Hepatocyte (in vitro differentiated cells): Measurements from ENCODE around the gene ACACA. TPM values are rescaled to one million over a fixed set of nuclear protein-coding genes. Genes with fewer than 3 reads are reported as not detected.

Experiments used
- DNase-seq: peaks from one replicate; pipeline ENCODE4 v3.0.0-alpha.2; 2016; ENCODE audit warnings: low spot score
- H2AFZ ChIP-seq: fragments of 200-600 bp; sonication (generic); 2 replicates; pipeline ENCODE4 v1.6.0; 2016; ENCODE audit warnings: antibody characterized with exemption, mild to moderate bottlenecking
- H3K27ac ChIP-seq: fragments of 200-600 bp; sonication (generic); 2 replicates; pipeline ENCODE4 v1.5.1; 2016; ENCODE audit warnings: mild to moderate bottlenecking
- H3K27me3 ChIP-seq: fragments of 200-600 bp; sonication (generic); 2 replicates; pipeline ENCODE4 v1.6.1; 2016
- H3K36me3 ChIP-seq: fragments of 200-600 bp; sonication (generic); replicated peaks from 2 replicates; pipeline ENCODE4 v1.5.1; 2016; ENCODE audit warnings: low read depth; ENCODE audit not compliant: insufficient read depth
- H3K4me1 ChIP-seq: fragments of 200-600 bp; sonication (generic); 2 replicates; pipeline ENCODE4 v1.5.1; 2016; ENCODE audit warnings: mild to moderate bottlenecking, moderate library complexity; ENCODE audit not compliant: insufficient read depth
- H3K4me2 ChIP-seq: fragments of 200-600 bp; sonication (generic); 2 replicates; pipeline ENCODE4 v1.6.0; 2016
- H3K4me3 ChIP-seq: fragments of 200-600 bp; sonication (generic); 2 replicates; pipeline ENCODE4 v1.5.1; 2016; ENCODE audit warnings: mild to moderate bottlenecking
- H3K79me2 ChIP-seq: fragments of 200-600 bp; sonication (generic); 2 replicates; pipeline ENCODE4 v1.6.0; 2017; ENCODE audit warnings: mild to moderate bottlenecking
- H3K9me2 ChIP-seq: fragments of 200-600 bp; sonication (generic); replicated peaks from 2 replicates; pipeline ENCODE4 v1.6.0; 2017; ENCODE audit warnings: mild to moderate bottlenecking; ENCODE audit not compliant: insufficient read depth
- H3K9me3 ChIP-seq: fragments of 200-600 bp; sonication (generic); 2 replicates; pipeline ENCODE4 v1.5.1; 2016; ENCODE audit warnings: low read depth, mild to moderate bottlenecking
- H4K20me1 ChIP-seq: fragments of 200-600 bp; sonication (generic); 2 replicates; pipeline ENCODE4 v1.6.0; 2016; ENCODE audit warnings: mild to moderate bottlenecking; ENCODE audit not compliant: insufficient read depth, poor library complexity, severe bottlenecking
- CTCF ChIP-seq: fragments of 200-600 bp; sonication (generic); IDR thresholded peaks from 2 replicates; pipeline ENCODE4 v1.5.1; 2016; ENCODE audit warnings: antibody characterized with exemption, mild to moderate bottlenecking; ENCODE audit not compliant: poor library complexity
- EZH2 ChIP-seq: fragments of 200-600 bp; sonication (generic); IDR thresholded peaks from 2 replicates; pipeline ENCODE4 v1.6.1; 2016; ENCODE audit warnings: antibody characterized with exemption, mild to moderate bottlenecking, borderline replicate concordance
- EZH2phosphoT487 ChIP-seq: fragments of 200-600 bp; sonication (generic); IDR thresholded peaks from one replicate; pipeline ENCODE4 v1.6.1; 2018; ENCODE audit warnings: antibody characterized with exemption, mild to moderate bottlenecking, low read depth, moderate library complexity; ENCODE audit not compliant: unreplicated experiment, severe bottlenecking
- WGBS: methylation state at CpG from one replicate; pipeline ENCODE4 v1.1.6; 2016; ENCODE audit warnings: low lambda C conversion rate; ENCODE audit errors: missing lambda C conversion rate; 5-methylcytosine and 5-hydroxymethylcytosine counted together
- polyA plus RNA-seq: library from polyadenylated mRNA; unstranded; fragments of >200 nt; fragmentation: Nextera tagmentation; extraction: Ambion mirVana; gene quantifications from 2 replicates; pipeline ENCODE4 v1.2.1, GENCODE V29; 2016
- total RNA-seq: library from RNA; depleted of rRNA; stranded (reverse); fragments of >200 nt; gene quantifications from 2 replicates; pipeline ENCODE4 v1.2.3, GENCODE V29; 2014

Gene ACACA
- total and polyA plus RNA-seq, 2 experiments from 2014 or later = 37.4 to 53.8 TPM

GRCh38 chr17:37087683-37088082 is 319.0 kb downstream of the ACACA start:
- no peak overlapping the region for H2AFZ ChIP-seq
- H3K9me2 ChIP-seq = no peaks in the 10 kb centered on the region
- 91% methylated on average over 5 of the region's 5 CpGs for WGBS
- TF ChIP-seq EZH2phosphoT487 (no peak), CTCF (no peak), EZH2 (no peak)
- peaks cover 39% of the 10 kb centered on the region for H3K4me1 ChIP-seq
- DNase-seq = no peak
- H3K9me3 ChIP-seq = no peaks in the 10 kb centered on the region
- H3K27ac ChIP-seq = no peak overlapping the region
- no peak overlapping the region for H3K4me3 ChIP-seq
- H3K79me2 ChIP-seq = no peaks in the 10 kb centered on the region
- H4K20me1 ChIP-seq = no peaks in the 10 kb centered on the region
- no peaks in the 10 kb centered on the region for H3K36me3 ChIP-seq
- no peaks in the 10 kb centered on the region for H3K27me3 ChIP-seq
- no peak overlapping the region for H3K4me2 ChIP-seq

GRCh38 chr17:37086948-37087347 is 319.7 kb downstream of the ACACA start:
- peaks cover 34% of the 10 kb centered on the region for H3K4me1 ChIP-seq
- H3K9me3 ChIP-seq = no peaks in the 10 kb centered on the region
- no peak overlapping the region for H3K27ac ChIP-seq
- no peaks in the 10 kb centered on the region for H3K27me3 ChIP-seq
- H3K4me3 ChIP-seq = no peak overlapping the region
- no peak overlapping the region for H3K4me2 ChIP-seq
- WGBS = 92% methylated on average over 3 of the region's 3 CpGs
- TF ChIP-seq EZH2phosphoT487 = no peak
- TF ChIP-seq CTCF = no peak
- TF ChIP-seq EZH2 = no peak
- H2AFZ ChIP-seq = no peak overlapping the region
- H3K36me3 ChIP-seq = no peaks in the 10 kb centered on the region
- H3K9me2 ChIP-seq = no peaks in the 10 kb centered on the region
- H3K79me2 ChIP-seq = no peaks in the 10 kb centered on the region
- no peaks in the 10 kb centered on the region for H4K20me1 ChIP-seq
- DNase-seq = no peak

GRCh38 chr17:37086334-37086733 is 320.3 kb downstream of the ACACA start:
- DNase-seq = no peak
- no peaks in the 10 kb centered on the region for H3K9me2 ChIP-seq
- no peak overlapping the region for H3K27ac ChIP-seq
- no peak overlapping the region for H3K4me3 ChIP-seq
- no peak overlapping the region for H3K4me2 ChIP-seq
- no peaks in the 10 kb centered on the region for H3K79me2 ChIP-seq
- H3K36me3 ChIP-seq = no peaks in the 10 kb centered on the region
- no peaks in the 10 kb centered on the region for H3K9me3 ChIP-seq
- H2AFZ ChIP-seq = no peak overlapping the region
- no peaks in the 10 kb centered on the region for H3K27me3 ChIP-seq
- TF ChIP-seq CTCF (no peak), EZH2phosphoT487 (no peak), EZH2 (no peak)
- 92% methylated on average over 3 of the region's 3 CpGs for WGBS
- H4K20me1 ChIP-seq = no peaks in the 10 kb centered on the region
- H3K4me1 ChIP-seq = peaks cover 28% of the 10 kb centered on the region

GRCh38 chr17:37084372-37084771 is 322.3 kb downstream of the ACACA start:
- Histone ChIP-seq H3K4me1 (peaks cover 15% of the 10 kb centered on the region), H3K9me2 (no peaks in the 10 kb centered on the region), H3K4me3 (no peak overlapping the region), H3K36me3 (no peaks in the 10 kb centered on the region), H3K4me2 (no peak overlapping the region), H3K27me3 (no peaks in the 10 kb centered on the region), H4K20me1 (no peaks in the 10 kb centered on the region), H2AFZ (no peak overlapping the region), H3K9me3 (no peaks in the 10 kb centered on the region), H3K79me2 (no peaks in the 10 kb centered on the region), H3K27ac (peak overlapping the region; percentile 57)
- no peak for TF ChIP-seq CTCF
- TF ChIP-seq EZH2 = no peak
- TF ChIP-seq EZH2phosphoT487 = no peak
- no peak for DNase-seq
- 54% methylated on average over 5 of the region's 5 CpGs for WGBS
